ENCODE measurements around the gene ABLIM1.

DNA sequence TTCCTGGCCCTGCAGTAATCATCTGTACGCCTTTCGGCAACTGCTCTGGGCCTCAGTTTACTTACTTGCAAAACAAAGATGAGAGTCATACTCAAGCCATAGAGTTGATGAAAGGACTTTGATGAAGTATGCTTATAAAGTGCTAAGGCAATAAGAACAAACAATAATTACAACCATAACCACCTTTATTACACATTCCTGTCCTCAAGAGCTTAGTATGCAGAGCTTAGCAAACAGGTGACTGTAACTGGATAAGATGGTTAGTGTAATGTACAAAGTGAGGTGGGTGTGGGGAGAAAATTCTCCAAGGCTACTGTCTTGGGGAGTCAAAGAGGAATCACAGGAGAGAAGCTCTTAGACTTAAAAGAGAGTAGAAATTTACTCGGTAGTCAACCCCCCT lies 136.8 kb downstream of the ABLIM1 start:
- TF ChIP-seq CTCF (IDR thresholded peaks at IDR 0.05 in 4 of 5, conservative IDR thresholded peaks at IDR 0.05 in 1 of 5) (no peak), POLR2A (IDR thresholded peaks at IDR 0.05) (no peak)
